GM23338 (cell line): ENCODE results near the gene SYNDIG1. TPM values are rescaled to one million over a fixed set of nuclear protein-coding genes. Genes with fewer than 3 reads are reported as not detected.

Experiments
- ATAC-seq: fragments of 200-7000 bp; cut with Tn5 transposase; 3 replicates; pipeline ENCODE4 v1.9.1; 2020
- DNase-seq: peaks from one replicate; pipeline ENCODE4 v3.0.0-alpha.2; 2015; ENCODE audit warnings: low spot score
- H2AFZ ChIP-seq: fragments of 200-600 bp; sonication (generic); 2 replicates; pipeline ENCODE4 v1.8.0; 2016; ENCODE audit warnings: antibody characterized with exemption, mild to moderate bottlenecking, moderate library complexity
- H3F3A ChIP-seq: fragments of 200-600 bp; sonication (generic); replicated peaks from 2 replicates; pipeline ENCODE4 v1.8.0; 2017; ENCODE audit warnings: antibody characterized with exemption, mixed run types, low read depth
- H3K27ac ChIP-seq: fragments of 200-600 bp; sonication (generic); 2 replicates; pipeline ENCODE4 v1.6.1; 2016; ENCODE audit warnings: low read depth
- H3K27me3 ChIP-seq: fragments of 200-600 bp; sonication (generic); 2 replicates; pipeline ENCODE4 v1.8.0; 2016; ENCODE audit warnings: mild to moderate bottlenecking, mixed run types, moderate library complexity; ENCODE audit not compliant: insufficient read depth
- H3K36me3 ChIP-seq: fragments of 200-600 bp; sonication (generic); 2 replicates; pipeline ENCODE4 v1.8.0; 2016; ENCODE audit warnings: mild to moderate bottlenecking; ENCODE audit not compliant: insufficient read depth
- H3K4me1 ChIP-seq: fragments of 200-600 bp; sonication (generic); 2 replicates; pipeline ENCODE4 v1.8.0; 2016; ENCODE audit warnings: mild to moderate bottlenecking, moderate library complexity; ENCODE audit not compliant: insufficient read depth
- H3K4me2 ChIP-seq: fragments of 200-600 bp; sonication (generic); 2 replicates; pipeline ENCODE4 v1.7.1; 2017; ENCODE audit warnings: mixed run types
- H3K4me3 ChIP-seq: fragments of 200-600 bp; sonication (generic); 2 replicates; pipeline ENCODE4 v1.6.1; 2016; ENCODE audit warnings: mixed run types
- H3K79me2 ChIP-seq: fragments of 200-600 bp; sonication (generic); replicated peaks from 2 replicates; pipeline ENCODE4 v1.8.0; 2017; ENCODE audit warnings: mild to moderate bottlenecking; ENCODE audit not compliant: insufficient read depth
- H3K9me2 ChIP-seq: fragments of 200-600 bp; sonication (generic); 2 replicates; pipeline ENCODE4 v1.8.0; 2017; ENCODE audit not compliant: insufficient read depth
- H4K20me1 ChIP-seq: fragments of 200-600 bp; sonication (generic); replicated peaks from 2 replicates; pipeline ENCODE4 v1.8.0; 2017; ENCODE audit warnings: mild to moderate bottlenecking; ENCODE audit not compliant: insufficient read depth
- H3K27ac Mint-ChIP-seq: 2 replicates; pipeline ENCODE4 v1.8.0; 2020; ENCODE audit warnings: inconsistent platforms, mild to moderate bottlenecking, moderate library complexity, mixed read lengths
- H3K27me3 Mint-ChIP-seq: 3 replicates; pipeline ENCODE4 v1.8.0; 2022; ENCODE audit warnings: low read depth, mild to moderate bottlenecking, moderate library complexity, mixed read lengths, inconsistent platforms; ENCODE audit not compliant: insufficient read depth, poor library complexity
- H3K36me3 Mint-ChIP-seq: 3 replicates; pipeline ENCODE4 v1.8.0; 2021; ENCODE audit warnings: low read depth, mild to moderate bottlenecking, inconsistent platforms, moderate library complexity, mixed read lengths
- H3K4me1 Mint-ChIP-seq: 3 replicates; pipeline ENCODE4 v1.8.0; 2020; ENCODE audit warnings: mild to moderate bottlenecking, inconsistent platforms, mixed read lengths
- H3K4me3 Mint-ChIP-seq: 3 replicates; pipeline ENCODE4 v1.8.0; 2021; ENCODE audit warnings: moderate library complexity, mild to moderate bottlenecking, inconsistent platforms, mixed read lengths
- H3K9me3 Mint-ChIP-seq: 3 replicates; pipeline ENCODE4 v1.8.0; 2020; ENCODE audit warnings: moderate library complexity, mild to moderate bottlenecking, inconsistent platforms, mixed read lengths
- CREB1 ChIP-seq: fragments of 250-450 bp; sonication (Bioruptor Pico); IDR thresholded peaks from 2 replicates; pipeline ENCODE4 v1.5.0; 2020; ENCODE audit warnings: low read depth, mild to moderate bottlenecking, moderate library complexity
- EZH2 ChIP-seq: fragments of 200-600 bp; sonication (generic); IDR thresholded peaks from one replicate; pipeline ENCODE4 v1.8.0; 2017; ENCODE audit warnings: antibody characterized with exemption, mild to moderate bottlenecking, low read depth; ENCODE audit not compliant: unreplicated experiment
- JUNB ChIP-seq: IDR thresholded peaks from one replicate; pipeline ENCODE4 v1.6.1; 2016; ENCODE audit warnings: antibody characterized with exemption; ENCODE audit not compliant: unreplicated experiment
- NANOG ChIP-seq: IDR thresholded peaks from 2 replicates; pipeline ENCODE4 v1.6.1; 2016; ENCODE audit warnings: antibody characterized with exemption, borderline replicate concordance
- POLR2AphosphoS5 ChIP-seq: IDR thresholded peaks from 2 replicates; pipeline ENCODE4 v1.6.1; 2016; ENCODE audit warnings: antibody characterized with exemption, low read depth
- REST ChIP-seq: IDR thresholded peaks from one replicate; pipeline ENCODE4 v1.6.1; 2018; ENCODE audit warnings: antibody characterized with exemption; ENCODE audit not compliant: unreplicated experiment
- ZNF331 ChIP-seq: fragments of 250-450 bp; sonication (Bioruptor Pico); IDR thresholded peaks from 2 replicates; pipeline ENCODE4 v1.5.0; 2020; ENCODE audit warnings: low read depth, mild to moderate bottlenecking, moderate library complexity
- ZNF462 ChIP-seq: fragments of 250-450 bp; sonication (Bioruptor Pico); IDR thresholded peaks from 2 replicates; pipeline ENCODE4 v1.5.0; 2020; ENCODE audit warnings: mild to moderate bottlenecking, moderate library complexity
- polyA plus RNA-seq: library from polyadenylated mRNA; unstranded; fragments of >200 nt; fragmentation: Nextera tagmentation; extraction: Ambion mirVana; gene quantifications from 2 replicates; pipeline ENCODE4 v1.2.1, GENCODE V29; 2016
- total RNA-seq: library from RNA; depleted of rRNA; stranded (reverse); fragments of >200 nt; shearing (Covaris generic); gene quantifications from 2 replicates; pipeline ENCODE4 v1.2.3, GENCODE V29; 2014

The SYNDIG1 gene
- total and polyA plus RNA-seq, 2 experiments from 2014 or later, result 2.8 to 4.8 TPM

DNA sequence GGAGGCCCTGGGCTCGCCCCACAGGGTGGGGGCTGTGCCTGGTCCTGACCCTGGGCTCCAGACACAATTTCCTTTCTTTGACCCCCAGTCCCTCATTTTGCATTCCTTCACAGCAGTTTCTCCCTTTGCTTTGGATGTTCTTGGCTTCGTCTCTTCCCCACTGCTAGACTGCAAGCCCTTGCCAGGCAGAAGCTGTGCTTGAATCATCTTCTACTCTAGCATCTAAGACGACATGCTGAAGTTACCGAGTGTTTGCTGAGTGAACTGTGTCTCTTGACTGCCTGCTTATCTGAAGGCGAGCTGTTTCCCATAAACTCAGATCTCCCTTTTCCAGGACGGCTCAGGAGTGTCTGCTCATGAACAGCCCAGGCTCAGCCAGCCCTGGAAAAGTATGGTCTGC, 14.3 kb upstream of the SYNDIG1 start:
- ATAC-seq (peak; percentile 27; the same call in 1 of the 3 replicates), DNase-seq (no peak)
- Histone ChIP-seq H3K36me3 (no peaks in the 10 kb centered on the region), H3K79me2 (no peaks in the 10 kb centered on the region), H4K20me1 (no peaks in the 10 kb centered on the region), H3K4me1 (peaks cover 16% of the 10 kb centered on the region), H3K4me3 (no peak overlapping the region), H3K9me2 (peaks cover 10% of the 10 kb centered on the region; the same call in 1 of the 2 replicates), H3K4me2 (peak overlapping the region; percentile 34; the same call in 1 of the 2 replicates), H3K27me3 (no peaks in the 10 kb centered on the region), H2AFZ (peak overlapping the region; percentile 80; the same call in 1 of the 2 replicates), H3K27ac (no peak overlapping the region), H3F3A (no peaks in the 10 kb centered on the region)
- 0 out of 3 replicates have a peak, but pooled peaks cover 3% of the 10 kb centered on the region for H3K9me3 Mint-ChIP-seq
- peaks cover 30% of the 10 kb centered on the region for H3K4me1 Mint-ChIP-seq
- no peak for TF ChIP-seq JUNB
- 0 out of 2 replicates have a peak, but pooled peaks have one; percentile 21 for TF ChIP-seq ZNF462 (CRISPR knock-in tag)
- TF ChIP-seq POLR2AphosphoS5, result no peak
- TF ChIP-seq REST, result no peak
- TF ChIP-seq ZNF331 (CRISPR knock-in tag), result no peak
- TF ChIP-seq CREB1 (CRISPR knock-in tag), result no peak
- TF ChIP-seq NANOG, result no peak
- TF ChIP-seq EZH2, result no peak
- H3K27me3 Mint-ChIP-seq, result peaks cover 10% of the 10 kb centered on the region
- H3K4me3 Mint-ChIP-seq, result no peak overlapping the region
- H3K36me3 Mint-ChIP-seq, result no peaks in the 10 kb centered on the region
- no peak overlapping the region for H3K27ac Mint-ChIP-seq
